HEK293T (cell line): ENCODE data around the gene NPHS2.
A peak's percentile ranks its signal among the peaks of the same experiment; 100 is the strongest.

Experiments used
- ARNT ChIP-seq: fragments of 450-650 bp; IDR thresholded peaks from 2 replicates; pipeline ENCODE4 v1.6.1; 2017; ENCODE audit warnings: mild to moderate bottlenecking
- BHLHE40 ChIP-seq: fragments of 450-650 bp; IDR thresholded peaks from 2 replicates; pipeline ENCODE4 v1.6.1; 2016; ENCODE audit warnings: mild to moderate bottlenecking, moderate library complexity, borderline replicate concordance
- ELF4 ChIP-seq: fragments of 450-650 bp; IDR thresholded peaks from 2 replicates; pipeline ENCODE4 v1.6.1; 2017; ENCODE audit warnings: antibody characterized with exemption
- FOXA1 ChIP-seq: fragments of 450-650 bp; IDR thresholded peaks from 2 replicates; pipeline ENCODE4 v1.6.1; 2016; ENCODE audit warnings: mild to moderate bottlenecking
- FOXM1 ChIP-seq: fragments of 450-650 bp; IDR thresholded peaks from 2 replicates; pipeline ENCODE4 v1.6.1; 2017; ENCODE audit warnings: mild to moderate bottlenecking, borderline replicate concordance
- HDGF ChIP-seq: fragments of 450-650 bp; IDR thresholded peaks from 2 replicates; pipeline ENCODE4 v1.6.1; 2017; ENCODE audit warnings: antibody characterized with exemption, borderline replicate concordance
- L3MBTL2 ChIP-seq: fragments of 450-650 bp; conservative IDR thresholded peaks from 2 replicates; pipeline ENCODE4 v1.6.1; 2016; ENCODE audit warnings: mild to moderate bottlenecking
- NFRKB ChIP-seq: fragments of 450-650 bp; IDR thresholded peaks from 2 replicates; pipeline ENCODE4 v1.6.1; 2016; ENCODE audit warnings: mild to moderate bottlenecking, moderate library complexity
- PKNOX1 ChIP-seq: fragments of 450-650 bp; IDR thresholded peaks from 2 replicates; pipeline ENCODE4 v1.6.1; 2016
- SP1 ChIP-seq: fragments of 450-650 bp; IDR thresholded peaks from 2 replicates; pipeline ENCODE4 v1.6.1; 2017
- SUZ12 ChIP-seq: fragments of 450-650 bp; IDR thresholded peaks from 2 replicates; pipeline ENCODE4 v1.6.1; 2016; ENCODE audit warnings: mild to moderate bottlenecking
- TARDBP ChIP-seq: fragments of 450-650 bp; IDR thresholded peaks from 2 replicates; pipeline ENCODE4 v1.6.1; 2016
- ZNF384 ChIP-seq: fragments of 450-650 bp; IDR thresholded peaks from 2 replicates; pipeline ENCODE4 v1.6.1; 2016

GRCh38 chr1:179586107-179586823 is 10.5 kb upstream of the NPHS2 start:
- TF ChIP-seq ELF4 (no peak), SUZ12 (no peak), SP1 (no peak), ARNT (no peak), FOXM1 (no peak), L3MBTL2 (0 out of 2 replicates have a peak, but pooled peaks have one; percentile 28), BHLHE40 (no peak), NFRKB (no peak), PKNOX1 (no peak), FOXA1 (no peak), ZNF384 (peak; percentile 95), HDGF (no peak), TARDBP (no peak)
